ENCODE data around the gene PHLPP2. TPM values are rescaled to one million over a fixed set of nuclear protein-coding genes. Genes with fewer than 3 reads are reported as not detected.

PHLPP2 gene
- total and polyA plus RNA-seq, 2 donors (not counting 1 experiment from before 2014, with no cell fraction given) = 9.7 to 13.2 TPM

DNA sequence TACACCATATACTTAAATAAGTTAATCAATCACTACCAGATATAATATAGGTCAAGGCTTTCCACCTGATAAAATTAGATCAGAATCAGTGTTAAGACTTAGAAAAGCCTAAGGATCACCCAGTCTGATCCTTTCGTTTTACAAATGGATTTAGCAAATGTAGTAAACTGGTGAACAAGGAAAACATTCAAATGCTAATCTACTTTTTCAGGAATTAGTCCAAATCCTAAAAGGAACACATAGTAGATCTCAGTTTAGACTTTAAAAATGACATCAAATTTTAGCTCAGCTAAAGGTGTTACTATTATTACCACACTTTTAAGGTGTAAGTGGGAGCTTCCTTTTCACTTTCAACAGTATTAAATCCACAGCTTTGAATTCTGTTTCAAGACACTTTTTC is 12.0 kb downstream of the PHLPP2 start:
- Histone ChIP-seq H3K4me1 (ENCODE audit: control insufficient read depth, extremely low read depth, insufficient read depth, low read length) (peaks cover 11% of the 10 kb centered on the region), H3K9me3 (ENCODE audit: control insufficient read depth, insufficient read depth, low read depth, low read length) (no peaks in the 10 kb centered on the region), H3K27ac (ENCODE audit: insufficient read depth, low read length) (no peak overlapping the region), H3K27me3 (ENCODE audit: control insufficient read depth, insufficient read depth, low read length) (no peaks in the 10 kb centered on the region), H2AFZ (ENCODE audit: low read length) (no peak overlapping the region), H3K9ac (ENCODE audit: insufficient read depth, low read length) (no peak overlapping the region), H3K4me3 (replicated peaks in 1 of 4; ENCODE audit: control extremely low read depth in 1 of 4, insufficient read depth in 1 of 4, low read depth in 3 of 4, low read length in 4 of 4) (no peak overlapping the region), H3K79me2 (ENCODE audit: control insufficient read depth, insufficient read depth, low read length) (peaks cover 4% of the 10 kb centered on the region), H3K36me3 (ENCODE audit: control insufficient read depth, insufficient read depth, low read length) (no peaks in the 10 kb centered on the region), H3K4me2 (ENCODE audit: extremely low read depth, insufficient read depth, low read length) (no peak overlapping the region), H4K20me1 (ENCODE audit: control insufficient read depth, extremely low read depth, insufficient read depth, low read length) (no peaks in the 10 kb centered on the region)
- TF ChIP-seq, protein P1, sequence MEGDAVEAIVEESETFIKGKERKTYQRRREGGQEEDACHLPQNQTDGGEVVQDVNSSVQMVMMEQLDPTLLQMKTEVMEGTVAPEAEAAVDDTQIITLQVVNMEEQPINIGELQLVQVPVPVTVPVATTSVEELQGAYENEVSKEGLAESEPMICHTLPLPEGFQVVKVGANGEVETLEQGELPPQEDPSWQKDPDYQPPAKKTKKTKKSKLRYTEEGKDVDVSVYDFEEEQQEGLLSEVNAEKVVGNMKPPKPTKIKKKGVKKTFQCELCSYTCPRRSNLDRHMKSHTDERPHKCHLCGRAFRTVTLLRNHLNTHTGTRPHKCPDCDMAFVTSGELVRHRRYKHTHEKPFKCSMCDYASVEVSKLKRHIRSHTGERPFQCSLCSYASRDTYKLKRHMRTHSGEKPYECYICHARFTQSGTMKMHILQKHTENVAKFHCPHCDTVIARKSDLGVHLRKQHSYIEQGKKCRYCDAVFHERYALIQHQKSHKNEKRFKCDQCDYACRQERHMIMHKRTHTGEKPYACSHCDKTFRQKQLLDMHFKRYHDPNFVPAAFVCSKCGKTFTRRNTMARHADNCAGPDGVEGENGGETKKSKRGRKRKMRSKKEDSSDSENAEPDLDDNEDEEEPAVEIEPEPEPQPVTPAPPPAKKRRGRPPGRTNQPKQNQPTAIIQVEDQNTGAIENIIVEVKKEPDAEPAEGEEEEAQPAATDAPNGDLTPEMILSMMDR (conservative IDR thresholded peaks at IDR 0.05 in 1 of 2, IDR thresholded peaks at IDR 0.05 in 1 of 2; ENCODE audit: low read depth in 1 of 2, low read length in 2 of 2) = no peak
- TF ChIP-seq EZH2 (IDR thresholded peaks at IDR 0.05; ENCODE audit: low read length, missing control alignments) = no peak
- DNase-seq (ENCODE audit: low read depth in 2 of 2) = no peak

DNA sequence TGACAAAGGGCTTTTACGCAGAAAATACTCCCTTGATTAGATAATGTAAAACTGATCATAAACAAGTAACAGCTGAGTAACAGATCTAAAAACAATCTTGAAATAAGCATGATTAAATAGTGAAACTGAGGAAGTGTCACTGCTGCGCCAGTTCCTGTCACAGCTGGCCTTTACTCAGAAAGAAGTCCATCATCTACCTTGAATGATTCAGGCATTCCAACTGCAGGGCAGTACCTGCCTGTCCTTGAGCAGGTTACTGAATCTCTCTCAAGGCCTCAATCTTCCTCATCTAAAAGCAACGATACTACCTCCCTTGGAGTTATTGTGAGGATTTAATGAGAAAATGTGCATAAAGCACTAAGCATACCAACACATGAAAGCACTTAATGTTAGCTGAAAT is 12.7 kb downstream of the PHLPP2 start:
- Histone ChIP-seq H3K27ac (ENCODE audit: insufficient read depth, low read length) (no peak overlapping the region), H3K4me1 (ENCODE audit: control insufficient read depth, extremely low read depth, insufficient read depth, low read length) (peaks cover 11% of the 10 kb centered on the region), H3K79me2 (ENCODE audit: control insufficient read depth, insufficient read depth, low read length) (peaks cover 4% of the 10 kb centered on the region), H3K9me3 (ENCODE audit: control insufficient read depth, insufficient read depth, low read depth, low read length) (no peaks in the 10 kb centered on the region), H2AFZ (ENCODE audit: low read length) (no peak overlapping the region), H3K9ac (ENCODE audit: insufficient read depth, low read length) (no peak overlapping the region), H3K36me3 (ENCODE audit: control insufficient read depth, insufficient read depth, low read length) (no peaks in the 10 kb centered on the region), H4K20me1 (ENCODE audit: control insufficient read depth, extremely low read depth, insufficient read depth, low read length) (no peaks in the 10 kb centered on the region), H3K4me3 (replicated peaks in 1 of 4; ENCODE audit: control extremely low read depth in 1 of 4, insufficient read depth in 1 of 4, low read depth in 3 of 4, low read length in 4 of 4) (no peak overlapping the region), H3K4me2 (ENCODE audit: extremely low read depth, insufficient read depth, low read length) (no peak overlapping the region), H3K27me3 (ENCODE audit: control insufficient read depth, insufficient read depth, low read length) (no peaks in the 10 kb centered on the region)
- TF ChIP-seq EZH2 (IDR thresholded peaks at IDR 0.05; ENCODE audit: low read length, missing control alignments) = no peak
- TF ChIP-seq, protein P1 (conservative IDR thresholded peaks at IDR 0.05 in 1 of 2, IDR thresholded peaks at IDR 0.05 in 1 of 2; ENCODE audit: low read depth in 1 of 2, low read length in 2 of 2) = no peak
- DNase-seq (ENCODE audit: low read depth in 2 of 2) = no peak

DNA sequence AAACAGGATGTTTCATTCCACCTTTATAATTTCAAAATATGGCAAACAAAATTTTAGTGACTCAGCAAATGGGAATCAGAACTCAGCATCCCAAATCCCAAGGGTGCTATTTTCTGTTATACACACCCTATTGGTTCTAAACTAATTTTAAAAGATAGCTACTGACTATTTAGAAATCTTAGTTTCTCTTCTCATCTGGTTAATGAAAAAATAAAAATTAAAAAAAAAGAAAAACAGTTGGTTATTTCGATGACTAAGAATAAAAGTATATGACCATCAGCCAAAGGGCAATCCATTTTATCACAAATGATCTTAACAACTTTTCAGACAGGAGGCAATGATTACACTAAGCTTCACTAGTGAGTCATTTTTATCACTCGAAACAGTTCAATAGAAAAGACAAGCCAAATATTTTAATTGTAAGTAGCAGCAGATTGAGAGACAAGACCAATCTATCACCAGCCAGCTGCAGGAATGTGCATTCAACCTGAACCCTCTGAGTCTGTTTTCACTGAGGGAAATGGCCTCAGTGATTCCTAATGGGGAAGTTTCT is 15.2 kb downstream of the PHLPP2 start:
- Histone ChIP-seq H4K20me1 (ENCODE audit: control insufficient read depth, extremely low read depth, insufficient read depth, low read length) (no peaks in the 10 kb centered on the region), H3K27ac (ENCODE audit: insufficient read depth, low read length) (no peak overlapping the region), H3K36me3 (ENCODE audit: control insufficient read depth, insufficient read depth, low read length) (no peaks in the 10 kb centered on the region), H2AFZ (ENCODE audit: low read length) (no peak overlapping the region), H3K9me3 (ENCODE audit: control insufficient read depth, insufficient read depth, low read depth, low read length) (no peaks in the 10 kb centered on the region), H3K4me3 (replicated peaks in 1 of 4; ENCODE audit: control extremely low read depth in 1 of 4, insufficient read depth in 1 of 4, low read depth in 3 of 4, low read length in 4 of 4) (no peak overlapping the region), H3K79me2 (ENCODE audit: control insufficient read depth, insufficient read depth, low read length) (peaks cover 4% of the 10 kb centered on the region), H3K27me3 (ENCODE audit: control insufficient read depth, insufficient read depth, low read length) (no peaks in the 10 kb centered on the region), H3K4me2 (ENCODE audit: extremely low read depth, insufficient read depth, low read length) (peak overlapping the region; percentile 54), H3K9ac (ENCODE audit: insufficient read depth, low read length) (no peak overlapping the region), H3K4me1 (ENCODE audit: control insufficient read depth, extremely low read depth, insufficient read depth, low read length) (peaks cover 11% of the 10 kb centered on the region)
- DNase-seq (ENCODE audit: low read depth in 2 of 2) = peak; percentile 34 to 82
- no peak for TF ChIP-seq EZH2 (IDR thresholded peaks at IDR 0.05; ENCODE audit: low read length, missing control alignments)
- TF ChIP-seq, protein P1 (conservative IDR thresholded peaks at IDR 0.05 in 1 of 2, IDR thresholded peaks at IDR 0.05 in 1 of 2; ENCODE audit: low read depth in 1 of 2, low read length in 2 of 2) = no peak
